Left lung (tissue), 10 donors: Measurements from ENCODE around the gene RNH1. TPM values are rescaled to one million over a fixed set of nuclear protein-coding genes. Genes with fewer than 3 reads are reported as not detected.
A peak's percentile ranks its signal among the peaks of the same experiment; 100 is the strongest.

Source experiments
- ATAC-seq: fragments of 200-7000 bp; cut with Tn5 transposase; one replicate; pipeline ENCODE4 v1.9.1; 2020; ENCODE audit warnings: moderate library complexity
- DNase-seq, 4 donors: peaks; one replicate each; pipeline ENCODE4 v3.0.0-alpha.2; 2013 to 2020
- H3K27ac ChIP-seq, 2 donors: fragments of 200-600 bp; sonication (generic) in 1 of 2; one replicate each; pipeline versions ENCODE4 v1.5.0 to v1.8.0; 2020 to 2021
- H3K27me3 ChIP-seq, 2 donors: fragments of 200-600 bp; sonication (generic) in 1 of 2; one replicate each; pipeline versions ENCODE4 v1.5.0 to v1.8.0; 2020 to 2021
- H3K36me3 ChIP-seq, 2 donors: fragments of 200-600 bp; sonication (generic) in 1 of 2; one replicate each; pipeline versions ENCODE4 v1.5.0 to v1.8.0; 2020 to 2021
- H3K4me1 ChIP-seq, 2 donors: fragments of 200-600 bp; one replicate each; pipeline ENCODE4 v1.8.0; 2021
- H3K4me3 ChIP-seq, 2 donors: fragments of 200-600 bp; sonication (generic) in 1 of 2; one replicate each; pipeline versions ENCODE4 v1.5.0 to v1.8.0; 2020 to 2021; ENCODE audit warnings: mild to moderate bottlenecking in 1 of 2
- H3K9me3 ChIP-seq, 2 donors: fragments of 200-600 bp; sonication (generic) in 1 of 2; one replicate each; pipeline versions ENCODE4 v1.5.0 to v1.8.0; 2020 to 2021
- intact Hi-C, 2 donors: fragments of 100-400 bp; cut with DNase I; formaldehyde crosslinking; loops; one replicate each; pipeline versions ENCODE4 v1.11.2 to v1.14.2; 2022
- polyA plus RNA-seq, 6 donors: library from polyadenylated mRNA; unstranded; fragments of 120-200 nt; gene quantifications; one replicate each; pipeline ENCODE4 v1.2.1, GENCODE V29; 2013; ENCODE audit not compliant: insufficient read length in 6 of 6
- total RNA-seq, 2 donors: library from RNA; stranded (reverse); fragmentation: NEBNext Ultra II Directional; extraction: Animal tissue kit (Norgen Biotek cat#: 25700); gene quantifications; one replicate each; pipeline ENCODE4 v1.2.1, GENCODE V29; 2021
- TF ChIP-seq, protein P1 (sequence below), 2 donors: fragments of 200-600 bp; sonication (generic) in 1 of 2; IDR thresholded peaks; one replicate each; pipeline versions ENCODE4 v1.5.0 to v1.8.0; 2021; ENCODE audit warnings: antibody characterized with exemption in 2 of 2
- donor health status: DM: no; HTN: yes; CAD: no.
- donor health status: DM: no; HTN: no; CAD: no.

The RNH1 gene
- total and polyA plus RNA-seq, 8 donors, result 69.3 to 243 (median 91.2) TPM

- DNase-seq (peak; percentile 86 to 98 (median 95)), ATAC-seq (peak; percentile 85)
- intact Hi-C loops, result no loop called here
- Histone ChIP-seq H3K27ac (peak overlapping the region; percentile 94 to 95), H3K9me3 (no peaks in the 10 kb centered on the region), H3K4me3 (peak overlapping the region; percentile 46 to 98), H3K36me3 (peaks cover 0 to 12% of the 10 kb centered on the region in 2 donors), H3K4me1 (peaks cover 23 to 45% of the 10 kb centered on the region in 2 donors), H3K27me3 (peaks cover 0 to 10% of the 10 kb centered on the region in 2 donors)
- TF ChIP-seq, protein P1, sequence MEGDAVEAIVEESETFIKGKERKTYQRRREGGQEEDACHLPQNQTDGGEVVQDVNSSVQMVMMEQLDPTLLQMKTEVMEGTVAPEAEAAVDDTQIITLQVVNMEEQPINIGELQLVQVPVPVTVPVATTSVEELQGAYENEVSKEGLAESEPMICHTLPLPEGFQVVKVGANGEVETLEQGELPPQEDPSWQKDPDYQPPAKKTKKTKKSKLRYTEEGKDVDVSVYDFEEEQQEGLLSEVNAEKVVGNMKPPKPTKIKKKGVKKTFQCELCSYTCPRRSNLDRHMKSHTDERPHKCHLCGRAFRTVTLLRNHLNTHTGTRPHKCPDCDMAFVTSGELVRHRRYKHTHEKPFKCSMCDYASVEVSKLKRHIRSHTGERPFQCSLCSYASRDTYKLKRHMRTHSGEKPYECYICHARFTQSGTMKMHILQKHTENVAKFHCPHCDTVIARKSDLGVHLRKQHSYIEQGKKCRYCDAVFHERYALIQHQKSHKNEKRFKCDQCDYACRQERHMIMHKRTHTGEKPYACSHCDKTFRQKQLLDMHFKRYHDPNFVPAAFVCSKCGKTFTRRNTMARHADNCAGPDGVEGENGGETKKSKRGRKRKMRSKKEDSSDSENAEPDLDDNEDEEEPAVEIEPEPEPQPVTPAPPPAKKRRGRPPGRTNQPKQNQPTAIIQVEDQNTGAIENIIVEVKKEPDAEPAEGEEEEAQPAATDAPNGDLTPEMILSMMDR (IDR thresholded peaks at IDR 0.05), result peak; percentile 63 to 87
These were observed 58.9 kb downstream of the RNH1 start for GRCh38 chr11:447923-448731.

- ATAC-seq (no peak), DNase-seq (peak in 1 of 4 donors; percentile 60)
- Histone ChIP-seq H3K36me3 (no peaks in the 10 kb centered on the region), H3K9me3 (no peaks in the 10 kb centered on the region), H3K4me3 (no peak overlapping the region), H3K4me1 (peaks cover 23 to 45% of the 10 kb centered on the region in 2 donors), H3K27ac (no peak overlapping the region), H3K27me3 (peaks cover 0 to 19% of the 10 kb centered on the region in 2 donors)
- intact Hi-C loops, result no loop called here
- TF ChIP-seq, protein P1 (IDR thresholded peaks at IDR 0.05), result no peak
These were observed 60.2 kb downstream of the RNH1 start for GRCh38 chr11:446891-447290.

- Histone ChIP-seq H3K27me3 (peaks cover 0 to 28% of the 10 kb centered on the region in 2 donors), H3K4me3 (no peak overlapping the region), H3K36me3 (no peaks in the 10 kb centered on the region), H3K4me1 (peaks cover 16 to 45% of the 10 kb centered on the region in 2 donors), H3K9me3 (no peaks in the 10 kb centered on the region), H3K27ac (no peak overlapping the region)
- DNase-seq (peak in 1 of 4 donors; percentile 65), ATAC-seq (no peak)
- TF ChIP-seq, protein P1 (IDR thresholded peaks at IDR 0.05), result no peak
- intact Hi-C loops, result no loop called here
These were observed 61.1 kb downstream of the RNH1 start for GRCh38 chr11:445765-446588.

Other genes starting within 250 kb of the RNH1 start
- gene NLRP6, start 228.8 kb downstream of the RNH1 start, total RNA-seq, result 1 to 10 TPM in 1 of 2 donors, under 1 TPM in 1; 0.26 to 1.5 TPM
- gene NLRP6, start 228.8 kb downstream of the RNH1 start, polyA plus RNA-seq, result under 1 TPM in 2 of 6 donors, not detected in 4; 0.06 to 0.08 TPM
- 10 to 100 TPM; 47.7 to 75.3 TPM for gene PGGHG, start 218.1 kb downstream of the RNH1 start, total RNA-seq
- gene PGGHG, start 218.1 kb downstream of the RNH1 start, polyA plus RNA-seq, result 10 to 100 TPM; 14.2 to 22.9 (median 19.5) TPM
- not detected for gene IFITM5, start 207.7 kb downstream of the RNH1 start, total RNA-seq
- gene IFITM5, start 207.7 kb downstream of the RNH1 start, polyA plus RNA-seq, result under 1 TPM in 4 of 6 donors, not detected in 2; 0.18 to 0.91 (median 0.57) TPM
- gene IFITM2, start 199.4 kb downstream of the RNH1 start, total RNA-seq, result 100 to 1,000 TPM; 398 to 886 TPM
- gene IFITM2, start 199.4 kb downstream of the RNH1 start, polyA plus RNA-seq, result 100 to 1,000 TPM; 106 to 184 (median 152) TPM
- 100 to 1,000 TPM in 1 of 2 donors, 10 to 100 TPM in 1; 98.7 to 149 TPM for gene IFITM1, start 193.2 kb downstream of the RNH1 start, total RNA-seq
- 10 to 100 TPM in 5 of 6 donors, 1 to 10 TPM in 1; 6.3 to 20.1 (median 13.7) TPM for gene IFITM1, start 193.2 kb downstream of the RNH1 start, polyA plus RNA-seq
- gene IFITM3, start 186.4 kb downstream of the RNH1 start, total RNA-seq, result 1,000 to 10,000 TPM in 1 of 2 donors, 100 to 1,000 TPM in 1; 724 to 1,115 TPM
- gene IFITM3, start 186.4 kb downstream of the RNH1 start, polyA plus RNA-seq, result 100 to 1,000 TPM; 269 to 498 (median 350) TPM
- gene B4GALNT4, start 137.7 kb downstream of the RNH1 start, total RNA-seq, result 1 to 10 TPM; 1.4 to 2.3 TPM
- gene B4GALNT4, start 137.7 kb downstream of the RNH1 start, polyA plus RNA-seq, result 10 to 100 TPM; 47.9 to 78.7 (median 59.0) TPM
- 10 to 100 TPM; 43.3 to 48.6 TPM for gene PKP3, start 113.0 kb downstream of the RNH1 start, total RNA-seq
- gene PKP3, start 113.0 kb downstream of the RNH1 start, polyA plus RNA-seq, result 10 to 100 TPM; 11.0 to 15.5 (median 12.6) TPM
- gene SIGIRR, start 92.2 kb downstream of the RNH1 start, total RNA-seq, result 10 to 100 TPM; 59.0 to 74.8 TPM
- 10 to 100 TPM; 24.2 to 43.7 (median 30.3) TPM for gene SIGIRR, start 92.2 kb downstream of the RNH1 start, polyA plus RNA-seq
- 10 to 100 TPM; 20.2 to 28.0 TPM for gene ANO9, start 65.2 kb downstream of the RNH1 start, total RNA-seq
- 1 to 10 TPM; 4.0 to 9.5 (median 7.3) TPM for gene ANO9, start 65.2 kb downstream of the RNH1 start, polyA plus RNA-seq
- 10 to 100 TPM; 25.6 to 27.9 TPM for gene PTDSS2, start 57.0 kb downstream of the RNH1 start, total RNA-seq
- gene PTDSS2, start 57.0 kb downstream of the RNH1 start, polyA plus RNA-seq, result 10 to 100 TPM; 21.5 to 30.3 (median 24.8) TPM
- 10 to 100 TPM; 43.2 to 52.4 TPM for gene HRAS, start 28.3 kb upstream of the RNH1 start, total RNA-seq
- gene HRAS, start 28.3 kb upstream of the RNH1 start, polyA plus RNA-seq, result 10 to 100 TPM; 32.4 to 40.6 (median 37.1) TPM
- 1 to 10 TPM; 1.8 to 3.1 TPM for gene LRRC56, start 30.3 kb upstream of the RNH1 start, total RNA-seq
- 1 to 10 TPM; 2.1 to 4.7 (median 2.9) TPM for gene LRRC56, start 30.3 kb upstream of the RNH1 start, polyA plus RNA-seq
- 1 to 10 TPM; 4.1 to 4.5 TPM for gene LMNTD2, start 53.5 kb upstream of the RNH1 start, total RNA-seq
- 1 to 10 TPM; 1.6 to 5.2 (median 2.5) TPM for gene LMNTD2, start 53.5 kb upstream of the RNH1 start, polyA plus RNA-seq
- 10 to 100 TPM; 42.1 to 57.2 TPM for gene RASSF7, start 53.7 kb upstream of the RNH1 start, total RNA-seq
- 10 to 100 TPM; 17.6 to 31.1 (median 26.3) TPM for gene RASSF7, start 53.7 kb upstream of the RNH1 start, polyA plus RNA-seq
- 10 to 100 TPM; 23.9 to 32.7 TPM for gene PHRF1, start 69.2 kb upstream of the RNH1 start, total RNA-seq
- gene PHRF1, start 69.2 kb upstream of the RNH1 start, polyA plus RNA-seq, result 10 to 100 TPM; 18.6 to 29.5 (median 23.5) TPM
- gene IRF7, start 108.7 kb upstream of the RNH1 start, total RNA-seq, result 10 to 100 TPM; 38.8 to 50.4 TPM
- 10 to 100 TPM in 5 of 6 donors, 1 to 10 TPM in 1; 9.8 to 14.7 (median 12.8) TPM for gene IRF7, start 108.7 kb upstream of the RNH1 start, polyA plus RNA-seq
- gene CDHR5, start 117.7 kb upstream of the RNH1 start, total RNA-seq, result not detected
- under 1 TPM; 0.46 to 0.77 (median 0.69) TPM for gene CDHR5, start 117.7 kb upstream of the RNH1 start, polyA plus RNA-seq
- gene SCT, start 119.9 kb upstream of the RNH1 start, total RNA-seq, result not detected
- gene SCT, start 119.9 kb upstream of the RNH1 start, polyA plus RNA-seq, result 1 to 10 TPM; 1.6 to 3.0 (median 2.5) TPM
- under 1 TPM; 0.29 to 0.52 TPM for gene DRD4, start 130.0 kb upstream of the RNH1 start, total RNA-seq
- 1 to 10 TPM in 2 of 6 donors, under 1 TPM in 4; 0.51 to 1.0 (median 0.82) TPM for gene DRD4, start 130.0 kb upstream of the RNH1 start, polyA plus RNA-seq
- gene DEAF1, start 188.0 kb upstream of the RNH1 start, total RNA-seq, result 10 to 100 TPM; 28.3 to 28.6 TPM
- 10 to 100 TPM; 35.6 to 52.9 (median 41.0) TPM for gene DEAF1, start 188.0 kb upstream of the RNH1 start, polyA plus RNA-seq
- 10 to 100 TPM; 23.6 to 25.2 TPM for gene TMEM80, start 188.6 kb upstream of the RNH1 start, total RNA-seq
- 10 to 100 TPM; 26.9 to 34.5 (median 31.9) TPM for gene TMEM80, start 188.6 kb upstream of the RNH1 start, polyA plus RNA-seq
- 100 to 1,000 TPM; 114 to 190 TPM for gene EPS8L2, start 199.0 kb upstream of the RNH1 start, total RNA-seq
- gene EPS8L2, start 199.0 kb upstream of the RNH1 start, polyA plus RNA-seq, result 10 to 100 TPM; 52.5 to 92.2 (median 76.8) TPM
- gene TALDO1, start 240.2 kb upstream of the RNH1 start, total RNA-seq, result 100 to 1,000 TPM; 206 to 322 TPM
- 100 to 1,000 TPM; 100 to 124 (median 115) TPM for gene TALDO1, start 240.2 kb upstream of the RNH1 start, polyA plus RNA-seq